GM19193 (cell line): Measurements from ENCODE around the gene LLGL1.

ENCODE experiments used
- POLR2A ChIP-seq: IDR thresholded peaks from 4 replicates; pipeline ENCODE4 v1.6.1; 2011; ENCODE audit not compliant: insufficient read depth, insufficient read length; ENCODE audit errors: extremely low read depth

LLGL1 gene

GRCh38 chr17:18218756-18219415 is 6.5 kb upstream of the LLGL1 start:
- no peak for TF ChIP-seq POLR2A

DNA sequence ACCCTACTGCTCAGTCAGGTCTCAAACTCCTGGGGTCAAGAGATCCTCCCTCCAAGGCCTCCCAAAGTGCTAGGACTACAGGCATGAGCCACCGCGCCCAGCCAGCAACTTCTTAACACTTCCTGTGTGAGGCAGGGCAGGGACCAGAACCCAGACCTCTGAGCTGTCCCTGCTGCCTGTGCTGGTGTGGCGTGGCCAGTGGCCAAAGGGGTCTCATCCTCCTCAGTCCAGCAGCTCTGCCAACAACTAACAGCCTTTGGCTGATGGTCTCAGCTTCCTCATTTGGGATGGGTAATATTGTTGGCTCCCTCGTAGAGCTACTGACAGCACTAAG is 1.4 kb upstream of the LLGL1 start:
- TF ChIP-seq POLR2A: no peak

DNA sequence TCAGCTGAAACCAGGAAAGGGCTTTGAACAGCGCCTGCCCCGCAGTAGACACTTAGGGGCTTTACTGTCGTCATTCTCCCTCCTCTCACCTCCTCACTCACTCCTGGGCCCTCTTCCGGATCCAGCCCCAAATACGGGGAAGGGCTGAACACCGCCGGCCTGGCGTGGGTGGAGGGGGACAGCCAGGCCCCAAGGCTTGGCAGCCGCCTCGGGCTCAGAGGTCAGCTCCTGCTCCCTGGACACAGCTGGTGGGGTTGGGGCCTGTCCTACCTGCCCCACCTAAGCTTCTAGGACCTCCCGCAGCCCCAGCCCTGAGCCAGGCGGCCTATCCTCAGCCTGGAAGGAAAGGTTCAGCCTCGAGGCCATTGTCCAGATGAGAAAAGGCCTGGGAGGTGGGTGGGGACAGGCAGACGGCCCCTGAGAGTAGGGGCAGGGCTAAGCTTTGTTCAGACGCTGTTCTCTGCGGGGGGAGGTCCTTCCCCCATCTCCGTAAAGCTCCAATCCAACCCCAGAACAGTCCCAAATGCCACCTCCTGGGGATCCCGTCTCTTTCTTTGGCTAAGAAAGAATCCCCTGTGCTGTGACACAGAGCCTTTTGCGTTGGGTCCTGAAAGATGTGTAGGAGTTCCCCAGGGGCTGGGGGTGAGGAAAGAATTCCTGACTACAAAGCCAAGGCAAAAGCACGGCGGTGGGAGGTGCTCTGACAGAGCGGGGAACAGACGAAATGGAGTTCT is 881 bp upstream of the LLGL1 start:
- no peak for TF ChIP-seq POLR2A

- TF ChIP-seq POLR2A: no peak
Observed at GRCh38 chr17:18225642-18226283, 328 bp downstream of the LLGL1 start.

DNA sequence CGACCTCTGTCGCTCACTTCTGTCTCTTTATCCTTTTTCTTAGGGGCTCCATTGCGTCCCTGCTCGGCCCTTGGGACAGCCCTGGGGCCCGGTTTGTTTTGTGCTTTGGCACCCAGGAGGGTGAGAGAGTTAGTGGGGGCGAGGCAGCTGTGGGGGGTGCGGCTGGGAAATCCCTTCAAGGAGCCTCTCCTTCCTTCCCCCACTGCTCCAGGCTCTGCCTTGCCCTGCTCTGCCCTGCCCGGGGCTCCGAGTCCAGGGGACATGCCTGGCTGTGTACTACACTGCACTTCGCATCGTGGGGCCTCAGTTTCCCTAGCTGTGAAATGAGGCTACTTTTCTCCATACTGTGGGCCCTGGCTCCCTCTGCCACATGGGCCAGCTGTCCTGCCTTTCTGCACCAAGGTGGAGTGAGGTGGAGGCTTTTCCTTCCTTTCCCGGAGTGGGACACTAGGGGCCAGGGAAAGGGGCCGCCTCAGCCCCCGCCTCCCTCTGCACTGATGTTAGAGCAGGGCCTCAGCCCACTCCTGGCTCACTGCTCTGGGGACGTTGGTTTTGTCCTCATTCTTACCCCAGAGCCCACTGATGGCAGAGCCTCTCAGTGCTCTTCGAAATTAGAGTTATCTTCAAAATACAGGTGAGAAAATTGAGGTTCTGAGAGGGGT is 980 bp downstream of the LLGL1 start:
- TF ChIP-seq POLR2A: no peak

DNA sequence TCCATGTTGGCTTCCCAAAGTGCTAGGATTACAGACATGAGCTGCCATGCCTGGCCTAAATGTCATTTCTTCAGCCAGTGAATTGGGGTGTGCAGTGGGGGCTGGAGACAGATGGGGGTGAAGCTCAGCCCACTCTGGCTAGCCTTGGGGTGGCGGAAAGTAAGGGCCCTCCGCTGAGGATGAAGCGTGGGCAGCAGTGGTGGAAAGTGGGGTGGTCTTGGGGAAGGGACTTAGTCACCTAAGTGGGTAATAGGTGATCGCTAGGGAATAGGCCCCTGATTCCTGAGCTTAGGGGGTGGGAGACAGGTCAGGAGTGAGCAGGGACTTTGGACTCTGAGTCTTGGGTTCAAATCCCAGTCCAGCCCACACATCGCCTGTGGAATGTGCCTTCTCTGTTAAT is 2.2 kb downstream of the LLGL1 start:
- TF ChIP-seq POLR2A: no peak

GRCh38 chr17:18228176-18228682 is 2.8 kb downstream of the LLGL1 start:
- no peak for TF ChIP-seq POLR2A

GRCh38 chr17:18229254-18229653 is 3.8 kb downstream of the LLGL1 start:
- TF ChIP-seq POLR2A: no peak

GRCh38 chr17:18229771-18230170 is 4.3 kb downstream of the LLGL1 start:
- no peak for TF ChIP-seq POLR2A

- TF ChIP-seq POLR2A: no peak
Observed at GRCh38 chr17:18230288-18231141, 5.1 kb downstream of the LLGL1 start.

DNA sequence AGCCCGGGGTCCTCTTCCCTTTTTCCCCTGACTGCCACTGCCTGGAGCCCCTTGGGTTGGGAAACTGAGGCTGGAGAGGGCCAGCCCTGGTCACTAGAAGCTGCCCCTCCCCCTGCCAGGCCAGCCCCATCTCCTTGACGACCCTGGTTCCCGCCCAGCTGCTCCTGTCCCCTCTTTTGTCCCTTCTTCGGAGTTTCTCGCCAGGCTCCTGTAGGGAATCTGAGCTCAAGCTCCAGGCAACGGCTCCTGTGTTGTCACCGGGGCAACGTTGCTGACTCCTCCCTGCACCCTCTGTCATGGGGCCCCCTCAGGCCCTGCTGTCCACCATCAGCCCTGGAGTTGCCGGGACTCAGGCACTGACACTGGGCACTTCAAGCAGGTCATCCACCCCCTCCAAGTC is 5.7 kb downstream of the LLGL1 start:
- TF ChIP-seq POLR2A: no peak

- TF ChIP-seq POLR2A: no peak
Observed at GRCh38 chr17:18233803-18234518, 8.5 kb downstream of the LLGL1 start.

GRCh38 chr17:18234853-18235380 is 9.5 kb downstream of the LLGL1 start:
- no peak for TF ChIP-seq POLR2A
